Activated B cell treated with CpG ODN at 0.5 μM for 24 hours (primary cell): Measurements from ENCODE around the gene FNDC11. TPM values are rescaled to one million over a fixed set of nuclear protein-coding genes. Genes with fewer than 3 reads are reported as not detected.
A peak's percentile ranks its signal among the peaks of the same experiment; 100 is the strongest.

Experiments used
- ATAC-seq: fragments of 200-7000 bp; cut with Tn5 transposase; one replicate; pipeline ENCODE4 v1.10.0; 2021; ENCODE audit warnings: low read depth, mild to moderate bottlenecking, moderate library complexity
- CTCF ChIA-PET: fragments of 350-600 bp; sonication (Branson Sonifier 250); formaldehyde crosslinking; loops from one replicate; lab custom pipeline; 2021; ENCODE audit warnings: antibody characterized with exemption; lab: Charles Lee
- POLR2A ChIA-PET: fragments of 350-600 bp; sonication (Branson Sonifier 250); formaldehyde crosslinking; loops from one replicate; lab custom pipeline; 2021; ENCODE audit warnings: antibody characterized with exemption; lab: Charles Lee
- DNase-seq: peaks from one replicate; pipeline ENCODE4 v3.0.0; 2022
- H3K27ac Mint-ChIP-seq: one replicate; pipeline ENCODE4 v1.8.0; 2020; ENCODE audit warnings: mixed read lengths
- H3K27me3 Mint-ChIP-seq: one replicate; pipeline ENCODE4 v1.8.0; 2021; ENCODE audit warnings: mixed read lengths
- H3K36me3 Mint-ChIP-seq: one replicate; pipeline ENCODE4 v1.8.0; 2021; ENCODE audit warnings: low read depth, mixed read lengths
- H3K4me1 Mint-ChIP-seq: one replicate; pipeline ENCODE4 v1.8.0; 2021; ENCODE audit warnings: mixed read lengths
- H3K4me3 Mint-ChIP-seq: one replicate; pipeline ENCODE4 v1.8.0; 2020; ENCODE audit warnings: mild to moderate bottlenecking, mixed read lengths
- H3K9me3 Mint-ChIP-seq: one replicate; pipeline ENCODE4 v1.8.0; 2020; ENCODE audit warnings: mixed read lengths
- intact Hi-C: fragments of 100-400 bp; cut with micrococcal nuclease; formaldehyde crosslinking; loops from one replicate; pipeline ENCODE4 v1.15.1; 2024
- total RNA-seq: library from RNA; stranded (reverse); gene quantifications from 2 replicates; pipeline ENCODE4 v1.2.3, GENCODE V29; 2022
- TF ChIP-seq, protein P1 (sequence below): fragments of 200-600 bp; IDR thresholded peaks from one replicate; pipeline ENCODE4 v1.8.0; 2022; ENCODE audit warnings: antibody characterized with exemption, mild to moderate bottlenecking

The FNDC11 gene
- total RNA-seq, 1 donor from 2014 or later = 0.78 TPM

GRCh38 chr20:63533388-63533787, 20.6 kb upstream of the FNDC11 start:
- POLR2A ChIA-PET = interaction anchor here (10.6 kb wide), 1 partner anchor 11 kb away, joined by 179 read pairs; the partner anchor contains the start of gene PPDPF
- DNase-seq = peak; percentile 11

GRCh38 chr20:63533871-63534393, 20.0 kb upstream of the FNDC11 start:
- peak; percentile 19 for DNase-seq
- CTCF ChIA-PET = no interaction called here

More at GRCh38 chr20:63533388-63533787, 20.6 kb upstream of the FNDC11 start:
- Mint-ChIP-seq H3K27ac (no peak overlapping the region), H3K9me3 (no peaks in the 10 kb centered on the region), H3K36me3 (no peaks in the 10 kb centered on the region), H3K27me3 (no peaks in the 10 kb centered on the region), H3K4me3 (no peak overlapping the region), H3K4me1 (peaks cover 14% of the 10 kb centered on the region)
- CTCF ChIA-PET = no interaction called here
- TF ChIP-seq, protein P1, sequence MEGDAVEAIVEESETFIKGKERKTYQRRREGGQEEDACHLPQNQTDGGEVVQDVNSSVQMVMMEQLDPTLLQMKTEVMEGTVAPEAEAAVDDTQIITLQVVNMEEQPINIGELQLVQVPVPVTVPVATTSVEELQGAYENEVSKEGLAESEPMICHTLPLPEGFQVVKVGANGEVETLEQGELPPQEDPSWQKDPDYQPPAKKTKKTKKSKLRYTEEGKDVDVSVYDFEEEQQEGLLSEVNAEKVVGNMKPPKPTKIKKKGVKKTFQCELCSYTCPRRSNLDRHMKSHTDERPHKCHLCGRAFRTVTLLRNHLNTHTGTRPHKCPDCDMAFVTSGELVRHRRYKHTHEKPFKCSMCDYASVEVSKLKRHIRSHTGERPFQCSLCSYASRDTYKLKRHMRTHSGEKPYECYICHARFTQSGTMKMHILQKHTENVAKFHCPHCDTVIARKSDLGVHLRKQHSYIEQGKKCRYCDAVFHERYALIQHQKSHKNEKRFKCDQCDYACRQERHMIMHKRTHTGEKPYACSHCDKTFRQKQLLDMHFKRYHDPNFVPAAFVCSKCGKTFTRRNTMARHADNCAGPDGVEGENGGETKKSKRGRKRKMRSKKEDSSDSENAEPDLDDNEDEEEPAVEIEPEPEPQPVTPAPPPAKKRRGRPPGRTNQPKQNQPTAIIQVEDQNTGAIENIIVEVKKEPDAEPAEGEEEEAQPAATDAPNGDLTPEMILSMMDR = no peak
- intact Hi-C loops = no loop called here
- ATAC-seq = no peak

GRCh38 chr20:63534427-63534830, 19.5 kb upstream of the FNDC11 start:
- intact Hi-C loops = no loop called here
- H3K9me3 Mint-ChIP-seq = no peaks in the 10 kb centered on the region
- H3K36me3 Mint-ChIP-seq = no peaks in the 10 kb centered on the region
- ChIA-PET POLR2A (interaction anchor here (10.6 kb wide), 1 partner anchor 12 kb away, joined by 179 read pairs; the partner anchor contains the start of gene PPDPF), CTCF (no interaction called here)
- no peaks in the 10 kb centered on the region for H3K27me3 Mint-ChIP-seq
- TF ChIP-seq, protein P1 = no peak
- peaks cover 18% of the 10 kb centered on the region for H3K4me1 Mint-ChIP-seq
- no peak for ATAC-seq
- peak; percentile 15 for DNase-seq
- no peak overlapping the region for H3K27ac Mint-ChIP-seq
- no peak overlapping the region for H3K4me3 Mint-ChIP-seq

More at GRCh38 chr20:63533871-63534393, 20.0 kb upstream of the FNDC11 start:
- no peak for ATAC-seq
- Mint-ChIP-seq H3K36me3 (no peaks in the 10 kb centered on the region), H3K4me1 (peaks cover 18% of the 10 kb centered on the region), H3K4me3 (no peak overlapping the region), H3K27me3 (no peaks in the 10 kb centered on the region), H3K9me3 (no peaks in the 10 kb centered on the region), H3K27ac (no peak overlapping the region)
- POLR2A ChIA-PET = interaction anchor here (10.6 kb wide), 1 partner anchor 11 kb away, joined by 179 read pairs; the partner anchor contains the start of gene PPDPF
- intact Hi-C loops = no loop called here
- TF ChIP-seq, protein P1 = no peak

DNA sequence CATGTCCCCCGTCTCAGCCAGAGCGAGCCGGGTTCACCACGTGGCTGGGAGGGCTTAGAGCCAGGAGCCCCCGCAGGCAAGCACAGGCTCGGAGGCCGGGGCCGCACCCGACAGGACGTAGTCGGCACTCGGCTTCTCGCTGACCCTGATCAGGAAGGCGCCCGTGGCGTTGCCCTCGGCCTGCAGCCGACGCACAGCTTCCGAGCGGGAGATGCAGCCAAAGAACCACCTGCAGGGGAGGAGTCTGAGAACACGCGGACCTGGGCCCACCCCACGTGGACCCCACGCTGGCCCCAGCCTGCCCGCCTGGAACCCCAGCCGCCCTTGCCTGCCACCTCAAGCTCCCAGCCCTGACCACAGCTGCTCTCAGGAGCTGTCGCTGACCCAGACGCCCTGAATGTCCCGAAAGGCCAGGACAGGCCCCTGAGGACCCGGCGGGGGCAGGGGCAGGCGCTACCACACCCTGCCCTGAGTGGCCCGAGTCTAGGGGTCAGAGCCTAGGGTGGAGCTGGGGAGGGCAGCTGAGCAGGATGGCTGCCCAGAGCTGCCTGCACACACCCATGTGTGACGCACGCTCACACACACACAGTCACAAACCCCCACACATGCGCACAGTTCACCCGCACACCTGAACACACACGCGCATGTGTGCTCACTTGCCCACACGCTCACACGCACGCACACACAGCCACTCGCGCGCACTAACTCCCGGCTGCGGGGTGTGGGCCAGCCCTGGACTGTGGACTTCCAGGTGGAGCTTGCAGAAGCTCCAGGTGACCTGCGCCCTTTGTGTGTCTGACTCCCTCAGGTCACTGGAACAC, 18.9 kb upstream of the FNDC11 start:
- DNase-seq (peak; percentile 23), ATAC-seq (no peak)
- TF ChIP-seq, protein P1 = no peak
- POLR2A ChIA-PET = interaction anchor here (10.6 kb wide), 1 partner anchor 13 kb away, joined by 179 read pairs; the partner anchor contains the start of gene PPDPF
- no peaks in the 10 kb centered on the region for H3K9me3 Mint-ChIP-seq
- H3K36me3 Mint-ChIP-seq = no peaks in the 10 kb centered on the region
- no peak overlapping the region for H3K4me3 Mint-ChIP-seq
- no peaks in the 10 kb centered on the region for H3K27me3 Mint-ChIP-seq
- peaks cover 18% of the 10 kb centered on the region for H3K4me1 Mint-ChIP-seq
- intact Hi-C loops = loop anchor here (5.0 kb wide), 3 partner anchors 202 to 522 kb away; partner anchors contain the start of genes C20orf204, LIME1 and SLC2A4RG
- H3K27ac Mint-ChIP-seq = no peak overlapping the region
- CTCF ChIA-PET = no interaction called here
